SH-SY5Y (cell line): ENCODE results near the gene BCKDK.
A peak's percentile ranks its signal among the peaks of the same experiment; 100 is the strongest.

Experiments
- GATA2 ChIP-seq: IDR thresholded peaks from 2 replicates; pipeline ENCODE4 v1.6.1; 2011; ENCODE audit warnings: mild to moderate bottlenecking, low read depth, low read length
- GATA3 ChIP-seq: IDR thresholded peaks from 2 replicates; pipeline ENCODE4 v1.6.1; 2011; ENCODE audit warnings: low read depth, mild to moderate bottlenecking, low read length, moderate library complexity

BCKDK gene

DNA sequence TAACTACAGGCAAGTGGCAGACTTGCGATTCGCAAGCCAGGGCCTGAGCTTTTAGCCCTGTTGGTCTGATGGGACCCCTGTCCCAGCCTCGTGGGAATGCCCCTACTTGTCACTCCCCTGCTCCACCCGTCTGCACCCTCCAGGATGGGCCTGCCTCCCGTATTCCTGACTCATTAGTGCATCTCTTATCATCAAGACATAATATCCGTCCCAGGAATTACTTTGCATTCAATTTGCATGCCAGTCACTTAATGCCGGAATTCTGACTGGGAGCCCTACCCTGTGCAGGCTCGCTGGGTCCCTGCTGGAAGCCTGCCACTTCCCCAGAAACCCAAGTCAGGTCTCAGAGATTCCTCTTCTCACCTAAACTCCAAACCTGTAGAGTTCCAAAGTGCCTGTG lies 22.8 kb upstream of the BCKDK start:
- no peak for TF ChIP-seq GATA2
- TF ChIP-seq GATA3 = no peak

DNA sequence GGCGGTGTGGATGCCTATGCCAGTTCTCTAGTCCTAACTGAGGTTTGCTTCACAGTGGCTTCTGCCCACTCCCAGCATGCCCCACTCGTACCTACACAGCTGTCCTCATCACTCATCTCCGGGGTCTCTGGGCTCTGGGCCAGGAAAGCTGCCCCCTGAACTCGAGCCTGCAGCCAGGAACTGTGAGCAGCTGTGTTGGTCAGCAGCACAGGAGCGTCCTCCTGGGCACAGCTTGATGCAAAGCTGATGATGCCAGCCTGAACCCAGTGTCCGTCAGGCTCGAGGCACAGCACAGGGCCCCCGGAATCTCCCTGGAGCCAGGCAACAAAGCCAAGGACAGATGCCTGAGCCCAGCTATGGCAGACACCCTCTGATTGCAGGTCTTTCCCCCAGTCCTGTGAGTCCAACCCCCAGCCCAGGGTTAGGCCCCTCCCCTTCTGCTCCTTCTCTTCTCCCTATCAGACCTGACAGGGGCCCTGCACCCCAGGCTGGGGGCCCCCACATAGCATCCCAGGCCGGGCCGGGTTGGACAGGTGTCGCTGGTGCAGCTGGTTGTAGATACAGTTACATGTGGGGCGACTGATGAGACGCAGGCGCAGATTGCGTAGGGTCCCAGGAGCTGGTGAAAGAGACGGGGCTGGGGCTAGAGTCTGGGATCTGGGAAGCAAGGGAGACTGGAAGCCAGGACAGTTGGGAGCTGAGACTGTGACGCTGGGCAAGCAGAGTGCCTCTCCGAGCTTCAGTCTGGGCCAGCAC lies 22.1 kb upstream of the BCKDK start:
- TF ChIP-seq GATA2 (no peak), GATA3 (no peak)

- TF ChIP-seq GATA2 = no peak
- no peak for TF ChIP-seq GATA3
These were observed 21.6 kb upstream of the BCKDK start for GRCh38 chr16:31086629-31086906.

DNA sequence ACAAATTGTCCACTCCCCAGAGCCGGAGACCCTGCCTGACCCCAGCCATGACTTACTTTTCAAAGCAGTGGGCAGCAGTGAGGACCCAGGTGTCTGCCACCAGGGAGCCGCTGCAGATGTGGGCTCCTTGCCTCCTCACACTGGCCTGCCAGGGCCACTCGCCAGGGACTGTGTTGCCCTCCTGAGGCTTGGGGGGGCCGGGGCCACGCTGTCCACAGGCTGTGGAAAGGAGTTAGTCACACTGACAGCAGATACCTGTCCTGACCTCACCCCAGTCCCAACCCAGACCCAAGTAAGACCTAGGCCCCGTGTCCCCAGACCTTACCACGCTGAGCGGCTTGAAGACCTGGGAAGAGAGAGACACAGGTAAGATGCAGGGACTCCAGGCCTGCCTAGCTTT lies 20.7 kb upstream of the BCKDK start:
- TF ChIP-seq GATA3 (no peak), GATA2 (no peak)

GRCh38 chr16:31087971-31088370 lies 20.2 kb upstream of the BCKDK start:
- no peak for TF ChIP-seq GATA2

- TF ChIP-seq GATA3 (no peak), GATA2 (no peak)
These were observed 19.6 kb upstream of the BCKDK start, which contains the start of gene PRSS53 for GRCh38 chr16:31088459-31089183. Gene PRSS53, minus strand, starts transcription at chr16:31088943. Its CDS starts 134 bp downstream, at chr16:31088809.

GRCh38 chr16:31089199-31089598 lies 19.0 kb upstream of the BCKDK start:
- no peak for TF ChIP-seq GATA3
- TF ChIP-seq GATA2 = no peak

GRCh38 chr16:31090540-31090939 lies 17.6 kb upstream of the BCKDK start:
- TF ChIP-seq GATA2 = no peak
- no peak for TF ChIP-seq GATA3

GRCh38 chr16:31092330-31092729 lies 15.9 kb upstream of the BCKDK start:
- TF ChIP-seq GATA3 (no peak), GATA2 (no peak)

DNA sequence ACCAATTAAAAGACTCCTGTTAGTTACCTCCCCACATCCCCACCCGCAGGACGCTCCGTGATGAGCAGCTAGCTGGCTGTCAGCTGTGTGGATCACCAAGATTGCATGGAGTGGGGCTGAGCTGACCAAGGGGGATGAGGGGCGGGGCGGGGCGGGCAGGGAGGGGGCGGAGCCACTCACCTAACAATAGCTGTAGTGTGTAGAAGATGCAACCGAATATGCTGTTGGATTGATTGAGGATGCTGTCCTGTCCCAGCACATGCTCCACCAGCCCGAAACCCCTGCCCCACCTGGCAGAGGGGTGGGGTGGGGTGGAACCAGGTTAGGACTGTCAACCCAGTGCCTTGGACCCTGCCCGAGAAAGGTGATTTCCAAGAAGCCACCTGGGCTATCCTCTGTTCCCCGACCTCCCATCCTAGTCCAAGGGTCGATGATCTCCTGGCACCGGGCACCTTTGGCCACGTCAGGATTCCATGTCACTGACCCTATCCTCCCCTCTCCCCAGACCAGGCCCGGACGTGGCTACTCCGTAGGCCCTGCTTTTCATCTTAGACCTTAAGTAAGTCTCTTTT lies 15.0 kb upstream of the BCKDK start:
- TF ChIP-seq GATA2 (no peak), GATA3 (no peak)

DNA sequence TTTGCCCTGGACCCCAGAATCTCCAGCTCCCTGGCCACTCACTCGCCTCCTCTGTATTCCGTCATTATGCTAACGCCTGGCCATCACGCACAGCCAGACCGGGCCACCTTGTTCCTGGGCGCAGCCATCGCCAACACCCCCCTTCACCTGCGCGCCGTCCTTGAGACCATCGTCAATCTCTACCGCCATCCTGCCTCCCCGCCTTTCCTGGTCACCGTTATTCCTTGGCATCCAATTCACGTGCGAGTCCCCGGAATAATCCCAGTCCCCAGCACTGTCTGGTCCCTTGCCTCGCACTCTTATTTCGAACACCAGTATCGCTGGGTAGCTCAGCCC lies 14.1 kb upstream of the BCKDK start:
- TF ChIP-seq GATA3 = no peak
- no peak; the same call in 1 of the 2 replicates for TF ChIP-seq GATA2

GRCh38 chr16:31094424-31095120 lies 13.6 kb upstream of the BCKDK start, which contains the start of gene VKORC1:
Gene VKORC1, minus strand, starts transcription at chr16:31094797. Its CDS starts 68 bp downstream, at chr16:31094729.
- TF ChIP-seq GATA2 (0 out of 2 replicates have a peak, but pooled peaks have one; percentile 23), GATA3 (no peak)

- no peak for TF ChIP-seq GATA3
- no peak for TF ChIP-seq GATA2
These were observed 8.1 kb upstream of the BCKDK start for GRCh38 chr16:31099860-31100638.

GRCh38 chr16:31105677-31106213 lies 2.4 kb upstream of the BCKDK start:
- TF ChIP-seq GATA2 (no peak), GATA3 (no peak)
